ENCODE data around the gene NDRG3. TPM values are rescaled to one million over a fixed set of nuclear protein-coding genes. Genes with fewer than 3 reads are reported as not detected.
"Not testable (repeated sequence)": the region's sequence is repeated elsewhere in the genome, so short reads cannot be mapped to it uniquely, and the experiment has no call there.

Gene NDRG3
- total and polyA plus RNA-seq, 10 of the 15 experiments (the other 5 are each of a cell fraction or from before 2014, with no cell fraction given) = 11.2 to 29.7 (median 14.9) TPM

DNA sequence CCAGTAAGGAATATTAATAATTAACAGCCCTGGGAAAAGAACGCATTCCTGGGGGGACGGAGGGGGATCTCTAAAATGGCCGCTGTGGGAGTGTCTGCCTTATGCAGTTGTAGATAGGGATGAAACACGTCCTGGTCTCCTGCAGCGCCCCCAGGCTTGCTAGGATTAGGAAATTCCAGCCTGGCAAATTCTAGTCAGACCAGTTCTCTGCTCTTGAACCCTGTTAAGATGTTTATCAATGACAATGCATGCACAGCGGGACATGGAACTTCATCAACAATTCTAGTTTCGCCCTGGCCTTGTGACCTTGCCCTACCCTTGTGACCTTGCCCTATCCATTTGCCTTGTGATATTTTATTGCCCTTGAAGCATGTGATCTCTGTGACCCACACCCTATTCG is 50.4 kb downstream of the NDRG3 start:
- CTCF ChIA-PET = interaction anchor here (0.7 kb wide), 1 partner anchor 339 kb away, joined by 5 read pairs; no protein-coding TSS in a partner anchor
- FAIRE-seq; POLR2A ChIA-PET; H3K79me2 ChIP-seq (ENCODE audit: control insufficient read depth, insufficient read depth, low read length); H3K9ac ChIP-seq (ENCODE audit: control insufficient read depth, insufficient read depth, low read length); DNase-seq (ENCODE audit: low read depth, low spot score); in situ Hi-C loops (cut with MboI); H2AFZ ChIP-seq (ENCODE audit: control insufficient read depth, low read depth, low read length); SMC1A ChIA-PET (ENCODE audit: uncharacterized antibody, unreplicated experiment); H3K4me1 ChIP-seq (ENCODE audit: control insufficient read depth, insufficient read depth, low read length); H3K36me3 ChIP-seq (ENCODE audit: control insufficient read depth in 2 of 2, insufficient read depth in 2 of 2, low read length in 1 of 2); BruUV-seq (replicated peaks); intact Hi-C loops (cut with micrococcal nuclease; ENCODE audit: unreplicated experiment); H3K4me2 ChIP-seq (ENCODE audit: control insufficient read depth, insufficient read depth); H3K27me3 ChIP-seq (replicated peaks in 1 of 2; ENCODE audit: control insufficient read depth in 2 of 2, insufficient read depth in 2 of 2, low read length in 1 of 2); H3K9me3 ChIP-seq (replicated peaks; ENCODE audit: control insufficient read depth, insufficient read depth, low read length); H3K27ac ChIP-seq (ENCODE audit: control insufficient read depth, insufficient read depth); ATAC-seq; RAD21 ChIA-PET (ENCODE audit: unreplicated experiment); H4K20me1 ChIP-seq (ENCODE audit: control insufficient read depth, insufficient read depth); H3K4me3 ChIP-seq: not testable (repeated sequence)
- WGBS (ENCODE audit: insufficient coverage, insufficient replicate concordance, low lambda C conversion rate, missing lambda C conversion rate) = 98% methylated on average over 8 of the region's 8 CpGs

DNA sequence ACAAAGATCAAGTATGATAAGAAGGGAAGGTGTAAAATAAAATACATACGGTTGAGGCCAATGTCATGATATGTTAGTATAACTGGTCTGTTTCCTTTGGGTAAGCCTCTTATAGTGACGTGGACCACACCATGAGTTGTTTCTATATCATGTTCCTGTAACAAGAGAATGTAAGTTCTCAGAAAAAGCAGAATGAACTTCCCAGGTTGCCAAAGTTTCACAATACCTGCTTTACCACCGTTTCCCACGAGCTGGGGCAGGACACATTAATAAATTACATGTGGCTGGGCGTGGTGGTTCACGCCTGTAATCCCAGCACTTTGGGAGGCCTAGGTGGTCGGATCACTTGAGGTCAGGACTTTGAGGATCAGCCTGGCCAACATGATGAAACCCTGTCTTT is 57.3 kb downstream of the NDRG3 start:
- BruUV-seq (replicated peaks) = no TSS peak

More for the DNA sequence above, 57.3 kb downstream of the NDRG3 start:
- Histone ChIP-seq H3K79me2 (ENCODE audit: control insufficient read depth, insufficient read depth, low read length) (no peaks in the 10 kb centered on the region), H4K20me1 (ENCODE audit: control insufficient read depth, insufficient read depth) (no peaks in the 10 kb centered on the region), H3K4me3 (no peak overlapping the region), H3K4me2 (ENCODE audit: control insufficient read depth, insufficient read depth) (no peak overlapping the region), H3K36me3 (ENCODE audit: control insufficient read depth in 2 of 2, insufficient read depth in 2 of 2, low read length in 1 of 2) (no peaks in the 10 kb centered on the region; a peak in 1 of 4 replicates), H3K4me1 (ENCODE audit: control insufficient read depth, insufficient read depth, low read length) (no peaks in the 10 kb centered on the region), H3K9me3 (replicated peaks; ENCODE audit: control insufficient read depth, insufficient read depth, low read length) (no peaks in the 10 kb centered on the region), H2AFZ (ENCODE audit: control insufficient read depth, low read depth, low read length) (no peak overlapping the region), H3K9ac (ENCODE audit: control insufficient read depth, insufficient read depth, low read length) (no peak overlapping the region), H3K27ac (ENCODE audit: control insufficient read depth, insufficient read depth) (no peak overlapping the region), H3K27me3 (replicated peaks in 1 of 2; ENCODE audit: control insufficient read depth in 2 of 2, insufficient read depth in 2 of 2, low read length in 1 of 2) (no peaks in the 10 kb centered on the region)
- in situ Hi-C loops (cut with MboI) (no loop called here), intact Hi-C loops (cut with micrococcal nuclease; ENCODE audit: unreplicated experiment) (no loop called here)
- ChIA-PET POLR2A (no interaction called here), RAD21 (ENCODE audit: unreplicated experiment) (interaction anchor here (0.6 kb wide), 2 partner anchors 53 to 101 kb away, joined by 3 read pairs; no protein-coding TSS in a partner anchor), CTCF (no interaction called here), SMC1A (ENCODE audit: uncharacterized antibody, unreplicated experiment) (no interaction called here)
- no peak for FAIRE-seq
- ATAC-seq = no peak
- 95% methylated on average over 7 of the region's 7 CpGs for WGBS (ENCODE audit: insufficient coverage, insufficient replicate concordance, low lambda C conversion rate, missing lambda C conversion rate)
- DNase-seq (ENCODE audit: low read depth, low spot score) = no peak
- TF ChIP-seq CHD2 (IDR thresholded peaks at IDR 0.05; ENCODE audit: borderline replicate concordance, low read depth, low read length) = no peak
- TF ChIP-seq DPF2 (IDR thresholded peaks at IDR 0.05) = no peak
- no peak for TF ChIP-seq BCL11A (IDR thresholded peaks at IDR 0.05; ENCODE audit: low read depth, low read length)
- TF ChIP-seq, protein P1, sequence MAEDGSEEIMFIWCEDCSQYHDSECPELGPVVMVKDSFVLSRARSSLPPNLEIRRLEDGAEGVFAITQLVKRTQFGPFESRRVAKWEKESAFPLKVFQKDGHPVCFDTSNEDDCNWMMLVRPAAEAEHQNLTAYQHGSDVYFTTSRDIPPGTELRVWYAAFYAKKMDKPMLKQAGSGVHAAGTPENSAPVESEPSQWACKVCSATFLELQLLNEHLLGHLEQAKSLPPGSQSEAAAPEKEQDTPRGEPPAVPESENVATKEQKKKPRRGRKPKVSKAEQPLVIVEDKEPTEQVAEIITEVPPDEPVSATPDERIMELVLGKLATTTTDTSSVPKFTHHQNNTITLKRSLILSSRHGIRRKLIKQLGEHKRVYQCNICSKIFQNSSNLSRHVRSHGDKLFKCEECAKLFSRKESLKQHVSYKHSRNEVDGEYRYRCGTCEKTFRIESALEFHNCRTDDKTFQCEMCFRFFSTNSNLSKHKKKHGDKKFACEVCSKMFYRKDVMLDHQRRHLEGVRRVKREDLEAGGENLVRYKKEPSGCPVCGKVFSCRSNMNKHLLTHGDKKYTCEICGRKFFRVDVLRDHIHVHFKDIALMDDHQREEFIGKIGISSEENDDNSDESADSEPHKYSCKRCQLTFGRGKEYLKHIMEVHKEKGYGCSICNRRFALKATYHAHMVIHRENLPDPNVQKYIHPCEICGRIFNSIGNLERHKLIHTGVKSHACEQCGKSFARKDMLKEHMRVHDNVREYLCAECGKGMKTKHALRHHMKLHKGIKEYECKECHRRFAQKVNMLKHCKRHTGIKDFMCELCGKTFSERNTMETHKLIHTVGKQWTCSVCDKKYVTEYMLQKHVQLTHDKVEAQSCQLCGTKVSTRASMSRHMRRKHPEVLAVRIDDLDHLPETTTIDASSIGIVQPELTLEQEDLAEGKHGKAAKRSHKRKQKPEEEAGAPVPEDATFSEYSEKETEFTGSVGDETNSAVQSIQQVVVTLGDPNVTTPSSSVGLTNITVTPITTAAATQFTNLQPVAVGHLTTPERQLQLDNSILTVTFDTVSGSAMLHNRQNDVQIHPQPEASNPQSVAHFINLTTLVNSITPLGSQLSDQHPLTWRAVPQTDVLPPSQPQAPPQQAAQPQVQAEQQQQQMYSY (CRISPR knock-in tag; IDR thresholded peaks at IDR 0.05) = no peak
- TF ChIP-seq MYC (IDR thresholded peaks at IDR 0.05; ENCODE audit: insufficient read depth, insufficient read length, insufficient replicate concordance, low read length, severe bottlenecking) = no peak
- no peak for TF ChIP-seq RB1 (IDR thresholded peaks at IDR 0.05; ENCODE audit: borderline replicate concordance)
- no peak for TF ChIP-seq NR2F1 (conservative IDR thresholded peaks at IDR 0.05)
- TF ChIP-seq MEF2A (IDR thresholded peaks at IDR 0.05; ENCODE audit: insufficient read depth, low read depth, low read length) = no peak
- TF ChIP-seq ZNF24 (IDR thresholded peaks at IDR 0.05) = no peak
- no peak for TF ChIP-seq SUZ12 (IDR thresholded peaks at IDR 0.05; ENCODE audit: unreplicated experiment)
- TF ChIP-seq, protein P2, sequence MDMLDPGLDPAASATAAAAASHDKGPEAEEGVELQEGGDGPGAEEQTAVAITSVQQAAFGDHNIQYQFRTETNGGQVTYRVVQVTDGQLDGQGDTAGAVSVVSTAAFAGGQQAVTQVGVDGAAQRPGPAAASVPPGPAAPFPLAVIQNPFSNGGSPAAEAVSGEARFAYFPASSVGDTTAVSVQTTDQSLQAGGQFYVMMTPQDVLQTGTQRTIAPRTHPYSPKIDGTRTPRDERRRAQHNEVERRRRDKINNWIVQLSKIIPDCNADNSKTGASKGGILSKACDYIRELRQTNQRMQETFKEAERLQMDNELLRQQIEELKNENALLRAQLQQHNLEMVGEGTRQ (IDR thresholded peaks at IDR 0.05; ENCODE audit: borderline replicate concordance, low read depth, low read length) = no peak
